HG03103 (cell line): ENCODE data around the gene STAB2.
A peak's percentile ranks its signal among the peaks of the same experiment; 100 is the strongest.

Source experiments
- ATAC-seq: cut with Tn5 transposase; IDR thresholded peaks from one replicate; pipeline ENCODE4 v1.9.1; 2021; ENCODE audit warnings: low read depth; ENCODE audit not compliant: unreplicated experiment

Gene STAB2, protein sequence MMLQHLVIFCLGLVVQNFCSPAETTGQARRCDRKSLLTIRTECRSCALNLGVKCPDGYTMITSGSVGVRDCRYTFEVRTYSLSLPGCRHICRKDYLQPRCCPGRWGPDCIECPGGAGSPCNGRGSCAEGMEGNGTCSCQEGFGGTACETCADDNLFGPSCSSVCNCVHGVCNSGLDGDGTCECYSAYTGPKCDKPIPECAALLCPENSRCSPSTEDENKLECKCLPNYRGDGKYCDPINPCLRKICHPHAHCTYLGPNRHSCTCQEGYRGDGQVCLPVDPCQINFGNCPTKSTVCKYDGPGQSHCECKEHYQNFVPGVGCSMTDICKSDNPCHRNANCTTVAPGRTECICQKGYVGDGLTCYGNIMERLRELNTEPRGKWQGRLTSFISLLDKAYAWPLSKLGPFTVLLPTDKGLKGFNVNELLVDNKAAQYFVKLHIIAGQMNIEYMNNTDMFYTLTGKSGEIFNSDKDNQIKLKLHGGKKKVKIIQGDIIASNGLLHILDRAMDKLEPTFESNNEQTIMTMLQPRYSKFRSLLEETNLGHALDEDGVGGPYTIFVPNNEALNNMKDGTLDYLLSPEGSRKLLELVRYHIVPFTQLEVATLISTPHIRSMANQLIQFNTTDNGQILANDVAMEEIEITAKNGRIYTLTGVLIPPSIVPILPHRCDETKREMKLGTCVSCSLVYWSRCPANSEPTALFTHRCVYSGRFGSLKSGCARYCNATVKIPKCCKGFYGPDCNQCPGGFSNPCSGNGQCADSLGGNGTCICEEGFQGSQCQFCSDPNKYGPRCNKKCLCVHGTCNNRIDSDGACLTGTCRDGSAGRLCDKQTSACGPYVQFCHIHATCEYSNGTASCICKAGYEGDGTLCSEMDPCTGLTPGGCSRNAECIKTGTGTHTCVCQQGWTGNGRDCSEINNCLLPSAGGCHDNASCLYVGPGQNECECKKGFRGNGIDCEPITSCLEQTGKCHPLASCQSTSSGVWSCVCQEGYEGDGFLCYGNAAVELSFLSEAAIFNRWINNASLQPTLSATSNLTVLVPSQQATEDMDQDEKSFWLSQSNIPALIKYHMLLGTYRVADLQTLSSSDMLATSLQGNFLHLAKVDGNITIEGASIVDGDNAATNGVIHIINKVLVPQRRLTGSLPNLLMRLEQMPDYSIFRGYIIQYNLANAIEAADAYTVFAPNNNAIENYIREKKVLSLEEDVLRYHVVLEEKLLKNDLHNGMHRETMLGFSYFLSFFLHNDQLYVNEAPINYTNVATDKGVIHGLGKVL (N-terminal part only)

DNA sequence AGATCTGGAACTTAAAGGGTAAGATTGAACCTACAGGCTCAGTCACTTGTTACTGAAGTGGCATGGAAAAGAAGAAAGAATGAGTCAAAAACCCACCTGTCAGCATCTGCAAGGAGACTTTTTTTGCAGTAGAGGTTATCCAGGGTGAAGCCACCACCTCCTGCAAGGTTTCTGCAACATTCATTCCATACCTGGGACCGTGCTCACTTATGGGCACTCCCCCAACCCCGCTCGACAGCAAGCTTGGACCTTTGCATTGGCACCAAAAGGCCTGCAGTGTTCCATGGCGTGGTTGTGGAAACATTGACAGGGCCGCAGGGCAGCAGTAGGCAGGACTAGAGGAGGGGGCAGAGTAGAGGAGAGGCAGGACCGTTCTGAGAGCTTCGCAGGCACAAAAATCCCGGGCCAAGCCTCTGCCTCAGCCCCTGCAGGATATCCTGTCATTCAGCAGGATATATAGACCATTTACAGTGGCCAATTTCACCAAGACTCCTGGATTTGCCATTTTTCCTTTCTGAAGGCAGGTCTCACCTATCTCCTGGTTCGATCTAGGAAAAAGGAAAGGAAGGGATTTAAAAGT lies at the start of gene STAB2:
Gene STAB2, plus strand, starts transcription at position 483 of the 580 bp plus-strand sequence. CDS start 204 bp downstream, outside the sequence.
- no peak for ATAC-seq

DNA sequence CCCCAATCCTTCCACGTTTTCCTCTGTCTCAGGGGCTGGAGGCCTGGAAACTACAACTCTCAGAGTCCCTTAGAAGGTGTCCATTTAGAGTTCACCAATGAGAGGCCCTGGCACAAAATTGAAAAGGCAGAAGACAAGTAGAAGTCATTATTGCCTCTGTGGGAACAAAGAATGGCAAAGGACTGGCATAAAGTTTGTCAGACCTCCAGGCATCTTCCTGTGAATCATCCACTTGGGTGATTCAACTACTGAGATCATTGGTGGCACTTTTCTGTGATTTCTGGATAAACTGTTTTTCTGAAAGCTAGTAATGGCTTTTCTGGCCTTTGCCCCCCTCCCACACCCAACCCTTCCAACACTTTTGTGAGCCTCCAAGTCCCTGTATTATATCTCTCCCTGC lies 48.7 kb upstream of the STAB2 start:
- no peak for ATAC-seq

DNA sequence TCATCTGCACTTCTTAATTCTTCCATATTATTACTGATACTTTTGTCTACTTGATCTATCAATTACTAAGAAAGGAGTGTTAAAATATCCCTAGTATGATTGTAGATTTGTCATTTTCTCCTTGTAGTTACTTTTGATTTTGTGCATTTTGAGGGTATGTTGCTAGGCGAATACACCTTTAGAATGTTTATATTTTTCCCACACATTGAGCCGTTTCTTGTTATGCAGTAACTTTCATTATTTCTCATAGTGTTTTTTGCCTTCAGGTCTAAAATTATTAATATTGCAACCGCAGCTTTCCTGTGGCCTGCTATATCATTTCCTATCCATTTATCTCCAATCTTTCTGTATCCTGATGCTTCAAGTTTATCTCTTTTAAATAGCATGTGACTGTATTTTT lies 46.8 kb upstream of the STAB2 start:
- ATAC-seq = no peak

DNA sequence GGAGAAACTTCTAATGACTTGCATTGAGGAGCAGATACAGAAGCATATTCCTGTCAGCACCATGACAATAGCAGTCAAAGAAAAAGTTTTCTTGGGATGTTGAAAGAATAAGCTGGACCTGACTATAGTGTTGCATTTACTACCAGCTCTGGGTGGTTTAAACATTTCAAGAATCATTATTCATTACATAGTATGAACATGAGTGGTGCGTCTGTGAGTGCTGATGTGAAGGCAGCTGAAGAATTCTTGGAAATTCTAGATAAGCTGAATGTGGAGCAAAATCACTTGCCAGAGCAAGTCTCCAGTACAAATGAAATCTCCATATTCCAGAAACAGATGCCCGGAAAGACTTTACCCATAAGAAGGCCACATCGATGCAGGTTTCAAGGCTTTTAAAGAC lies 45.0 kb upstream of the STAB2 start:
- ATAC-seq = no peak

DNA sequence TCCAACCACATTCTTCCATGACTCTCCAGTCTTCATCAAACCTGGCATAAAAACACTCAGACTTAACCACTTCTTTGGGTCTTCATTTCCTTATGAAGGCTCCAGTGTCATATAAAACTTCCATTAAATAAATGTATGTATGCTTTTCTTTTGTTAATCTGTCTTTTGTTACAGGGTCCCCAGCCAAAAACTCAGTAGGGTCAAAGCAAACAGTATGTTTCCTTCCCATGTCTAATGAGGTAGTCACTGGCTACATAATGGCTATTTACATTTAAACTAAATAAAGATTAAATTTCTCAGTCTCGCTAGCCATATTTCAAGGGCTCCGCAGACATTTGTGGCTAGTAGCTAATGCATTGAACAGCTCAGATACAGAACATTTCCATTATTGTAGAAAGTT lies 40.1 kb upstream of the STAB2 start:
- ATAC-seq = no peak

DNA sequence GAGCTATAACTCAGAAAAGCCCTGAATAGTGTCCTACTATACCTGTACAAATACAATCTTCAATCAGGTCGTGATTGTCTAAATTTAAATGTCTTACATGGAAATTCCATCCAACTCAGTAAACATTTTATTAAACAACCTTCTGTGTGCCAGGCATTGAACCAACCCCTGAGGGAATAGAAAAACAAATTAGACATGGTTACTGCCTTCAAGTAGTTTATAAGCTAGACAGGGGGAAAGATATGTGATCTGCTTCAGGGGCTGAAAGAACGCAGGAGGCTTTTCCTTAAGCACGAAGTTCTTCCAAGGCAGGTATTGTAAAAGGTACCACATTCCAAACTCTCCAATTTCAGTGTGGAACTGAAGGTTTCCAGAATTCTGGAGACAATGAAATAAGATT lies 39.7 kb upstream of the STAB2 start:
- ATAC-seq = no peak

DNA sequence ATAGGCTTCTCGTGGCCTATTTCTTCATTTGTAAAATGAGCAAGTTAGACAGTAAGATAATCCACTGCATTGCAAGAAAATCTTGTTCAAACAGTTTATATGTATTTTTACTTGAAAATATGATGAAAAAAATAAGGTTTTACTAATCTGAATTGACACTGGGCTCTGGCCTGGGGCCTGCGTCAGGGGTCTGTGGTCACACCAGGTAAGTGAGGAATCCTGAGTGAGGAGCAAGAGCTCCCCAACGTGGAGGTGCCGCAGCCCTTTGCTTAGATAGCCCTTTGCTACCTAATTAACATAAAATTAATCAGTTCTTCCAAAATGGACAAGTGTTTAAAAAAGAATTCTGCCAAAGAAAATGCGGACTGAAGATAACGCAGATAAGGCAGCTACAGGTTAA lies 39.1 kb upstream of the STAB2 start:
- no peak for ATAC-seq

DNA sequence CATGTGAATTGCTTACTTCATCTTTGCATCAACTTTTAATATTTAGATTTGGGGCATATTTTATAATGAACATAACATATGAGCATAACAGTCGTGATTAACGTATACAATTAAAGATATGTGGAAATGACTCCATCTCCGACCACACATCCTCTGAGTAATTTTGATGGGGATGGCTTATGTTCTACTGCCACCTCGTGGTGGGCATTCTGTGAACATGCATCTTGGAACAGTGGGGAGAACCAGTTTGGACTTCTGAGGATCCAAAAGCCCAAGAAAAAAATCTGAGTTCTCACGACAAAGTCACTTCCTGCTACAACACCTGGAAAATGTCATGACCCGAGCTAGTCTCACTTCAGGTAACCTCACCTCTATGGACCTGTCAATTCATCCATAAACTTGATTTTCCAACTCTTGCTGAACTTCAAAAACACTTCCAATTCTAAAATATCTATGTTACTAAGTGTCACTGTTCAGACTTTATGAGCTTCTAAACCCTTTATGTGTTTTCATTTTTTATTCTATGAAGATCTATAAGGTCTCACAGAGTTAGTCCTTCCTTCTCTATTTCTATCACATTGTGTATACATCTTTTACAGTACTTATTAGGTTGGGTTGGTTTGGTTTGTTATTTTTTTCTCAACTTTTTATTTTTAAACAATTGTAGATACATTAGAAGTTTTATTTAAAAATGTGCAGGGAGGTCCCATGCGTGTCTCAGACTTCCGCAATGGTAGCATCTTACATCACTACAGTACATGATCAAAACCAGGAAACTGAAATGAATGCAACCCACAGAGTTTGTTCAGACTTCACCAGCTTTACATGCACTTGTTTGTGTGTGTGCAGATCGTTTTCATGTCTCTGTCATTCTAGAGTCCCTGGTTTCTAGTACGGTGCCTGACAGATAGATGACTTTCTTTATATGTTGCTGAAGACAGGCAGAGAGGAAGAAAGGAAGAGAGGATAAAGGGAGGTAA lies 38.2 kb upstream of the STAB2 start:
- peak; percentile 77 for ATAC-seq

DNA sequence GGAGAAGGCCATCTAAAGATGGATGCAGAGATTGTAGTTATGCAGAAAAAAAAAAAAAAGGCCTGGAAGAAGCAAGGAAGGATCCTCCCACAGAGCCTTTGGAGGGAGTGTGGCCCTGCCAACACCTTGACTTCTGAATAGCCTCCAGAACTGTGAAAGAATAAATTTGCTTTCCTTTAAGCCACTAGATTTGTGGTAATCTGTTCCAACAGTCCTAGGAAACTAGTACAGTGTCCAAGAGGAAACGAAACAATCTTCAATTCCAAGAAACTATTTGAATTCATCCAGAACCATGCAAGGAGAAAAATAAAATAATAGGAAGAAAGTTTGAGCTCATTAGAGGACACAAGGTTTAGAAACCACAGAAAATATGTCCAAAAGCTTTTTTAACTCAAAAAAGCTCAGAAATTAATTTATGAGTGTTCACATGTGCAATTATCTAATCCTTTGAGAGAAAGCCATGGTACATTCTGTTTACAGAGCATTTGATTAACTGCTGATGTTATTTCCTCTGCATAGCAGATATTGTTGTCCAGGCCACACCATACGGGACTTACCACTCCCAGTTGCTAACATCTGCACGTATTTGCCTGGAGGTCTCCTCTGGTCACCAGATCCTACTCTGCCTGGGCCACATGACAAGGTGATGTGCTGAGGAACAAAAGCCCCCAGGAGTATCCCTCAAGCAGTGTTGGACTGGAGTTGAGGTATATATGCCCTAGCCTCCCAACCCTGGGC lies 30.0 kb upstream of the STAB2 start:
- no peak for ATAC-seq

DNA sequence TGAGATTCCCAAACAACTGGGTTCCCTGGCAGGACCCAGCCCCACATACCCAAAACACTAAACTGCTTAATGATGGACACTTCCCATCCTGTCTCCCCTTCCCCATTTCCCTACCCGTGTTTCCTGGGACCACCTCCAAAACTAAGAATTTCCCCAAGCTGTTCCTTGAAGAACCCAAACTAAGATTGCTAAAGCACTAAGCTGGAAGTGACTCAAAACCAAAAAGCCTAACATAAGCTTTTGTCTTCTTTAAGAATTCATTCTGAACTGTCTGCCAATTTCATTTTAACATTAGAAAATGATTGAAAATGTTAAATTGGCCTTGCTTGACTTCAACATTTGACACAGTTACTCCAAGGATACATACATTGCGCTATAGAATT lies 29.5 kb upstream of the STAB2 start:
- ATAC-seq = no peak

DNA sequence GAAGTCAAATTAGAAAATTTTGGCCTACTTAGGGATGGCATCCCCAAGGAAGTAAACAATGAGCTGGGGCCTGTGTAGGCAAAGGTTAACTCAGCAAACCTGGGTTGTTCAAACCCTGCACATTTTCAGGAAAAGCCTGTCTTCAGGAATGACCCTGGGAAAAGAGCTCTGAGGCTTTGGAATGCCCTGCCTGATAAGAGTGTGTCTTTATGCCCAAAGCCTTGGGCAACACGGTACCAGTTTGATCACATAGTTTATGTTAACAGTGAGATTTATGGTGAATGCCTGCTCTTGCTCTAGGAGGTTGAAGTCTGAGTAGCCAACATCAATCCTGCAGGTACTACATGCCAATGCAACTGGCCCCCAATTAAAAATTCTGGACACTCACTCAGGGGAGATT lies 28.2 kb upstream of the STAB2 start:
- ATAC-seq = no peak

DNA sequence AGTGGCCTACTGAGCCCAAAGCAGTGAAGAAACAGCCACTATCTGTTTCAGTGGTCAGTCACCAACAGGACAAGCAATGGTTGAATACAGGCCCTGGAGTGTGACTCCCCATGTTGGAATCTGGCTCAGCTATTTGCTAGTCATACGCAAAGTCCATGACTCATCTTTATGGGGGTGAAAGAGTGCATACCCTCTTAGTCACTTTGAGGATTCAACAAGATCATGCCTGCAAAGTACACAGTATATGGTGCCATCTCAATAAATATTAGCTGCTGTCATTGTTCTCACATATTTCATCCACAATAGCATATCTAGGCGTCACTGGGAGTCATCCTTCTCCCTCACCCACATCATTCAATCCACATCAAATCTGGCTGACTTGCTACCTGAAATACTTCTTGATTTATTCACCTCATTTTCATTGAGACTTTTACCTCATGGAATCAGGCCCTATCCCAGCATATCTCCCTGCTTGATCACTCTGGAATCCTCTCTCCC lies 26.4 kb upstream of the STAB2 start:
- ATAC-seq = no peak

DNA sequence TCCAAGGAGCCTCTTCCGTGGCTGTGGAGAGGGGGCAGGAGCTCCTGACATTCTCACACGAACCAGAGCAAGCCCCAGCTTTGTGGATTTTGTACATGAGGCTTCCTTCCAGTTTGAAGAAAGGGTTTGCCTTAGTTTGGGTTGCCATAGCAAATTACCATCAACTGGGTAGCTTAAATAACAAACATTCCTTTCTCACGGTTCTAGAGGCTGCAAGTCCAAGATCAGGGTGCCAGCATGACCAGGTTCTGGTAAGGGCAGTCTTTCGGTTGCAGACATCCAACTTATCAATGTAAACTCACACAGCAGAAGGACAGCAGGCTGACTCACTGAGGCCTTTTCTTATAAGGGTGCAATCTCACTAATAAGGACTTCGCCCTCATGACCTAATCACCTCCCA lies 25.9 kb upstream of the STAB2 start:
- no peak for ATAC-seq

DNA sequence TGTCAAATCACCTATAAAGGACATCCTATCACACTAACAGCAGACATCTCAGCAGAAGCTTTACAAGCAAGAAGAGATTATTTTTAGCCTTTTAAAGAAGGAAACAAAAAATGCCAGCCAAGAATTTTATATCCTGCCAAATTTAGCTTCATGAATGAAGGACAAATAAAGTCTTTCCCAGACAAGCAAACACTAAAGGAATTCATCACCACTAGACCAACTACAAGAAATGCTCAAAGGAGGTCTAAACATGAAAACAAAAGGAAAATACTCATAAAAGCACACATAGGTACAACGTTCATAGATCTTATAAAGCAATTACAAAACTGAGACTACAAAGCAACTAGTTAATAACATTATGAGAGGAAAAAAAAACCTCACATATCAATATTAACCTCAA lies 20.7 kb upstream of the STAB2 start:
- no peak for ATAC-seq

DNA sequence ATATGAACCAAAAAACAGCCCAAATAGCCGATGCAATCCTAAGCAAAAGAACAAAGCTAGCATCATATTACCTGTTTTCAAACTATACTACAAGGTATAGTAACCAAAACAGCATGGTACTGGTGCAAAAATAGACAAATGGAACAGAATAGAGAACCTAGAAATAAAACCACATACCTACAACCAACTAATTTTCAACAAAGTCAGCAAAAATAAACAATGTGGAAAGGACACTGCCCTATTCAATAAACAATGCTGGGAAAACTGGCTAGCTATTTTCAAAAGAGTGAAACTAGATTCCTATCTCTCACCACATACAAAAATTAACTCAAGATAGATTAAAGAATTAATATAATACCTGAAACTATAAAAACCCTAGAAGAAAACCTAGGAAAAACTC lies 17.8 kb upstream of the STAB2 start:
- no peak for ATAC-seq

DNA sequence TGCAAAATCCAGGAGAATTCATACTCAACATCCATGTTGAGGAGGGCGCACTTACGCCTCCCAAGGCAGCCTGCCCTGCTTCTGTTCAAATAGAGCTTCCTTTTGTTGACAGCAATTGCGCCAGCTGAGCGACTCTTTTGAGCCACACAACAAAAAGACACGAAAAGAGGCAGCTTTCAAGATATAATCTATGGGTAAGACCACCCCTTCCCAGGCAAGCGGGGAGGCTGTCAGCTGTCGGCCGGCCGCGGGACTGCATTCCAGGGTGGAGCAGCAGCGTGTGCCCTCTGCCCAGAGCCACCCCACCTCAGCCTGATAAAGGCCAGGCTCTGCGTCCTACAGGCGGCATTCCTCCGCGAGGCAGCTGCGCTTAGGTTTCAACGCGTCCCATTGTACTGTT lies 15.8 kb upstream of the STAB2 start:
- ATAC-seq = no peak

DNA sequence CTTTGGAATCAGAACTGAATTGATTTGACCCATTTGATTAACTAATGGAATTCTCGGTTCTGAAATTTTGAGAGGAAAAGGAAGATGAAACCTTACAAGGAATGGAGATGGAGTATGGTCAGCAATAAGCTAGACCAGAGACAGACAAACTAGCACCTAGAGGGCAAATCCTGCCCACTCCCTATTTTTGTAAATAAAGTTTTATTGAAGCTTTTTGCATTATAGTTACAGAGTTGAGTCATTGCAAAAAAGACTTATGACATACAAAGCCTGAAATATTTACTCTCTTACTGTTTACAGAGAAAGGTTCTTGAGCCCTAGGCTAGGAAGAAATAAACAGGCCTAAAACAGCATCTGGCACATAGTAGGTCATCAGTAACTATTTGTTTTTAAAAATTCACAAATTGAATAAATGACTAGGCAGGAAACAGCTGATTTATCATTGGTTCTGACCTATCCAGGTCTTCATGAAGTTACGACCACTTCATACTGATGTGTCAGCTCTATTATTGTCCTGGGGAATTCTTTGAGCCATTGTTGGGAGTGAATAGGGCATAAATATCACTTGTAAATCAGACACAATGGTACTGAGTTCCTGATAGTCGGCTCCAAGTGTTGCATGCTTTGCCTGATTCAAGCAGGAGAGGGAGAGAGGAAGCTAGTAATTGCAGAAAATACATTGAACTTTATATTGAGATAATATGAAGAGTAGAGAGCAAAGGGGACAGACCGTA lies 14.6 kb upstream of the STAB2 start:
- no peak for ATAC-seq

DNA sequence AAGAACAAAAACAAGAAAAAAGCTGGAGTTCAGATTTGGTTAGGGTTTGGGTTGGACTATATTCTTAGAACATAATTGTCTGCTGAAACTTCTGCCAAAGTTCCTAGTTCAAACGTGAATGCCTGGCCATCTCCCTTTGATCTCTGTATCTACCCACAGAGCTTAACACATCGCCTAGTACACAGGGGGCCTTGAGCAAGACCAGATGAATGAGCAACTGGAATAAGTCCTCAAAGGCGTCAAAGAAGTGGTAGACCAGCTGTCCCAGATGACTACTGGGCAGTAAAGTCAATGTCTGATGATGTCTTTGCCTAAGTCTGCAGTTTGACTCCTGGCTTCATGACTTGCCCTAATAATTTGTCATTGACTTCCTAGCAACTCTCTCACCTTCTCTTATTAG lies 13.9 kb upstream of the STAB2 start:
- no peak for ATAC-seq
